GM10266 (cell line): ENCODE results near the gene SDF4.

Experiments used
- DNase-seq: peaks from one replicate; pipeline ENCODE4 v3.0.0; 2012; ENCODE audit errors: extremely low spot score
- CTCF ChIP-seq: IDR thresholded peaks from 2 replicates; pipeline ENCODE4 v1.5.1; 2012; ENCODE audit warnings: mild to moderate bottlenecking, low read depth; ENCODE audit not compliant: control insufficient read depth, insufficient read depth; ENCODE audit errors: missing control alignments

The SDF4 gene

GRCh38 chr1:1259540-1259939 is 27.7 kb upstream of the SDF4 start:
- no peak for TF ChIP-seq CTCF
- DNase-seq = no peak

GRCh38 chr1:1259119-1259488 is 27.3 kb upstream of the SDF4 start:
- no peak for TF ChIP-seq CTCF

GRCh38 chr1:1256956-1257871 is 25.4 kb upstream of the SDF4 start:
- no peak for TF ChIP-seq CTCF
- no peak for DNase-seq

More at GRCh38 chr1:1259119-1259488, 27.3 kb upstream of the SDF4 start:
- no peak for DNase-seq

- no peak for DNase-seq
- no peak for TF ChIP-seq CTCF
These were observed 23.8 kb upstream of the SDF4 start for GRCh38 chr1:1255611-1256010.

- TF ChIP-seq CTCF = no peak
- DNase-seq = no peak
These were observed 23.3 kb upstream of the SDF4 start for GRCh38 chr1:1255078-1255477.

- DNase-seq = no peak
- no peak for TF ChIP-seq CTCF
These were observed 22.8 kb upstream of the SDF4 start for GRCh38 chr1:1254667-1254998.

GRCh38 chr1:1253972-1254666 is 22.3 kb upstream of the SDF4 start:
- no peak for TF ChIP-seq CTCF
- DNase-seq = no peak
